NT2/D1 (cell line): ENCODE results near the gene LOXL1.
A peak's percentile ranks its signal among the peaks of the same experiment; 100 is the strongest.

Source experiments
- DNase-seq: peaks from one replicate; pipeline ENCODE4 v3.0.0-alpha.2; 2011; ENCODE audit warnings: low read depth, low spot score
- H3K27me3 ChIP-seq: 2 replicates; pipeline ENCODE4 v1.6.0; 2011; ENCODE audit warnings: mild to moderate bottlenecking; ENCODE audit not compliant: insufficient read length, insufficient read depth
- H3K36me3 ChIP-seq: 2 replicates; pipeline ENCODE4 v1.6.1; 2011; ENCODE audit warnings: mild to moderate bottlenecking, low read length, mixed read lengths; ENCODE audit not compliant: insufficient read depth, insufficient read length
- H3K4me1 ChIP-seq: 2 replicates; pipeline ENCODE4 v1.5.1; 2011; ENCODE audit not compliant: insufficient read depth, insufficient read length
- H3K4me3 ChIP-seq: 2 replicates; pipeline ENCODE4 v1.5.1; 2011; ENCODE audit warnings: low read depth; ENCODE audit not compliant: insufficient read length
- H3K9ac ChIP-seq: 2 replicates; pipeline ENCODE4 v1.6.0; 2011; ENCODE audit warnings: low read depth; ENCODE audit not compliant: insufficient read length
- H3K9me3 ChIP-seq: 2 replicates; pipeline ENCODE4 v1.5.1; 2011; ENCODE audit warnings: mild to moderate bottlenecking, low read length; ENCODE audit not compliant: insufficient read depth
- SUZ12 ChIP-seq: IDR thresholded peaks from 2 replicates; pipeline ENCODE4 v1.6.1; 2011; ENCODE audit not compliant: insufficient read length, insufficient read depth; ENCODE audit errors: extremely low read depth
- YY1 ChIP-seq: IDR thresholded peaks from 2 replicates; pipeline ENCODE4 v1.6.1; 2011; ENCODE audit not compliant: insufficient read length, insufficient read depth
- ZNF274 ChIP-seq: IDR thresholded peaks from 2 replicates; pipeline ENCODE4 v1.6.1; 2011; ENCODE audit warnings: mild to moderate bottlenecking, low read depth, low read length

LOXL1 gene

GRCh38 chr15:73908030-73908821, 18.0 kb upstream of the LOXL1 start:
- TF ChIP-seq YY1 (no peak), SUZ12 (no peak)
- peak; percentile 76 for DNase-seq
- H3K4me1 ChIP-seq: no peaks in the 10 kb centered on the region
- peaks cover 4% of the 10 kb centered on the region for H3K36me3 ChIP-seq
- no peak overlapping the region for H3K9ac ChIP-seq
- peaks cover 12% of the 10 kb centered on the region; the same call in 1 of the 2 replicates for H3K9me3 ChIP-seq
- no peaks in the 10 kb centered on the region for H3K27me3 ChIP-seq
- H3K4me3 ChIP-seq: no peak overlapping the region

GRCh38 chr15:73908822-73909122, 17.5 kb upstream of the LOXL1 start:
- H3K9ac ChIP-seq: no peak overlapping the region
- no peaks in the 10 kb centered on the region for H3K4me1 ChIP-seq
- H3K36me3 ChIP-seq: peaks cover 4% of the 10 kb centered on the region
- peaks cover 12% of the 10 kb centered on the region; the same call in 1 of the 2 replicates for H3K9me3 ChIP-seq
- no peak overlapping the region for H3K4me3 ChIP-seq
- TF ChIP-seq YY1: no peak
- TF ChIP-seq SUZ12: no peak
- no peak for TF ChIP-seq ZNF274
- DNase-seq: no peak
- H3K27me3 ChIP-seq: no peaks in the 10 kb centered on the region

GRCh38 chr15:73909651-73910050, 16.6 kb upstream of the LOXL1 start:
- Histone ChIP-seq H3K9me3 (peaks cover 12% of the 10 kb centered on the region; the same call in 1 of the 2 replicates), H3K9ac (no peak overlapping the region), H3K27me3 (no peaks in the 10 kb centered on the region), H3K4me3 (no peak overlapping the region), H3K4me1 (no peaks in the 10 kb centered on the region), H3K36me3 (peaks cover 4% of the 10 kb centered on the region)
- DNase-seq: no peak
- no peak for TF ChIP-seq SUZ12
- no peak for TF ChIP-seq ZNF274
- no peak for TF ChIP-seq YY1

- Histone ChIP-seq H3K9ac (no peak overlapping the region), H3K27me3 (no peaks in the 10 kb centered on the region), H3K9me3 (0 out of 2 replicates have a peak, but pooled peaks cover 1% of the 10 kb centered on the region), H3K36me3 (peaks cover 4% of the 10 kb centered on the region), H3K4me1 (no peaks in the 10 kb centered on the region), H3K4me3 (no peak overlapping the region)
- DNase-seq: no peak
- no peak for TF ChIP-seq YY1
- no peak for TF ChIP-seq SUZ12
- TF ChIP-seq ZNF274: no peak
Measured at GRCh38 chr15:73910522-73911303, 15.5 kb upstream of the LOXL1 start.

- Histone ChIP-seq H3K9ac (no peak overlapping the region), H3K4me3 (no peak overlapping the region), H3K27me3 (no peaks in the 10 kb centered on the region), H3K36me3 (peaks cover 10% of the 10 kb centered on the region), H3K4me1 (no peaks in the 10 kb centered on the region), H3K9me3 (peaks cover 7% of the 10 kb centered on the region; the same call in 1 of the 2 replicates)
- DNase-seq: no peak
- no peak for TF ChIP-seq ZNF274
- no peak for TF ChIP-seq YY1
- no peak for TF ChIP-seq SUZ12
Measured at GRCh38 chr15:73912030-73912596, 14.1 kb upstream of the LOXL1 start.

- Histone ChIP-seq H3K27me3 (no peaks in the 10 kb centered on the region), H3K9ac (no peak overlapping the region), H3K36me3 (peaks cover 23% of the 10 kb centered on the region), H3K9me3 (peaks cover 20% of the 10 kb centered on the region; the same call in 1 of the 2 replicates), H3K4me1 (no peaks in the 10 kb centered on the region), H3K4me3 (no peak overlapping the region)
- TF ChIP-seq ZNF274 (no peak), YY1 (no peak), SUZ12 (no peak)
- DNase-seq: no peak
Measured at GRCh38 chr15:73914145-73914544, 12.1 kb upstream of the LOXL1 start.

GRCh38 chr15:73915082-73915481, 11.2 kb upstream of the LOXL1 start:
- Histone ChIP-seq H3K9ac (no peak overlapping the region), H3K36me3 (peaks cover 29% of the 10 kb centered on the region), H3K4me1 (no peaks in the 10 kb centered on the region), H3K27me3 (no peaks in the 10 kb centered on the region), H3K9me3 (peaks cover 20% of the 10 kb centered on the region; the same call in 1 of the 2 replicates), H3K4me3 (no peak overlapping the region)
- no peak for DNase-seq
- TF ChIP-seq SUZ12: no peak
- TF ChIP-seq ZNF274: no peak
- TF ChIP-seq YY1: no peak
